HG02759 (cell line): ENCODE data around the gene NUP42.

Experiments
- ATAC-seq: cut with Tn5 transposase; IDR thresholded peaks from one replicate; pipeline ENCODE4 v1.9.1; 2021; ENCODE audit warnings: mild to moderate bottlenecking, moderate library complexity; ENCODE audit not compliant: unreplicated experiment

The NUP42 gene

DNA sequence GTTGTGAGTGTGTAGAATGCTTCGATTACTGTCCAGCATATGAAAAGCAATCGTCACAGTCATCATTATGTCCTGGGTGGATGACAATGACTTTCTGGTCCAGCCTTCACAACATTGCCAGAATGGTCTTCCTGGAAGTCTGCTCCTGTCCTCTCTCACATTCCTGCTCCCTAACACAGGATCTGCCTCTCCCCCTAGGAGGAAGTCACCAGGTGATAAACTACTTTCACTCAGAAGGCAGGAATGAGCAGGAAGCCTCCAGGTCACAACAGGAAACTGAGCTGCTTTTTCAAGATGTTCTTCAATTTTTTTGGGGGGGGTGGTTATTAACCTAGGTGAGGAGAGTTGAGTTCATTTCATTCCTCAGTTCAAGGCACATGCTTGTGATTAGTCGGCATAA, 51.1 kb downstream of the NUP42 start:
- ATAC-seq: no peak

DNA sequence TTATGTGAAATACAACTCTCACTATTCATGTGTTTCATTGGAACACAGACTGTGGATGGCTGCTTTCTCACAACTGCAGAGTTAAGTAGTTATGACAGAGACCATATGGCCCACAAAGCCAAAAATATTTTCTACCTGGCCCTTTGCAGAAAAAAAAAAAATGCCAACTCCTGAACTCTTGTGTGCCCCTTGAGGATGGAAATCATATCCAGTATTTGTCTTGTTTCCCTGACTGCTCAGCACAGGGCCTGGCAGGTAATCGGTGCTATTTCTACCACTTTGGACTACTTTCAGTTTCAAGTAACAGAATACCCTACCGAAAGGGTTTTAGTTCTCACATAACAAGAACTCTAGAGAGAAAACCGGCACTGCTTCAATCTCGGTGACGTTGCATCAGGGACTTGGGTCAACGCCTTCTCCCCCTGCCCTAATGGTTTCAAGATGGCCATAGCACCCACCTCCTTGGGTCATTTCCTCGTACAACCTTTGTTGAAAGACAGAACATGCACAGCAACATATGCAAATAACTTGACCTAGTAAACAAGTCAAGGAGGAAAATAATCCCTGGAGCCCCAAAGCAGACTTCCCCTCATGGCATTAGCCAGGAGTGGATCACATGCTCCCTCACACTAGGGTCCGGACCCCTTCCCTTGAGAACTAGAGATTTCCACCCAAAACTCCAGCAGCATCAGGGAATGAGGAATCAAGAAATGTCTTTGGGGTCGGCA, 52.9 kb downstream of the NUP42 start:
- ATAC-seq: no peak

DNA sequence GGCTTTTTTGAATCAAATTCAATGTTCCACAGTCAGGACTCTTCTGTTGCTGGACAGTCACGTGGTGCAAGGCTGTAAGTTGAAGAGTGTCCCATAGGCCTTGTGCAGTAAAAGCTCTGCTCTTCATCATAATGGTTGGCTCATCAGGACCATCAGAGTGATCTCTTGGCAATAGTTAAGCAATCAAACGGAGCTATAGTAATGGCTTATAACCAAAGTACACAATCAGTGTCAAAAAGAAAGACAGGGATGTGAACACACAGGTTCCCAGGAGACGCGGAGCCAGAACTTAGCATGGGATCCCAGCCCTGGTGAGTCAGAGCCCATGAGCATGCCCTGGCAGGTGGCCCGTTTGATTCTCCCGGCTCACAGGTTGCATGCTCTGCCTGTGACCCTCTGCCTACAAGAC, 54.0 kb downstream of the NUP42 start:
- ATAC-seq: no peak

DNA sequence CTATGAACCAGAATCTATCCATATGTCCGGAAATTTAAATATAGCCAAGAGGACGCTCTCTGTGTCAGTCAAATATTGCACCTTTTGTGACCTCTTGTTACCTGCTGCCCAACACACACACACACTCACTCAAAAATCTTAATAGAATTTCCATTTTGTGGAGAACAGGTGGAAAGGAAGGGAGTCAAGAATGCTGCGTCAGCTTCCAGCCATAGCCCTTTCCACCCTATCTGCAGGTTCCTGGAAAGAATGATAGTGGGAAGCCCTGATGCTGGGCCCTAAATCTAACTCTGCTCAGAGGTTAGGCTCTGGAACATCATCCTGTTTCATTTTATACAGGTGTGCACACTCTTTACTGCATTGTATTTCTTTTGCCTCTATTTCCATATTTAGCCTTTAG, 55.2 kb downstream of the NUP42 start:
- no peak for ATAC-seq

DNA sequence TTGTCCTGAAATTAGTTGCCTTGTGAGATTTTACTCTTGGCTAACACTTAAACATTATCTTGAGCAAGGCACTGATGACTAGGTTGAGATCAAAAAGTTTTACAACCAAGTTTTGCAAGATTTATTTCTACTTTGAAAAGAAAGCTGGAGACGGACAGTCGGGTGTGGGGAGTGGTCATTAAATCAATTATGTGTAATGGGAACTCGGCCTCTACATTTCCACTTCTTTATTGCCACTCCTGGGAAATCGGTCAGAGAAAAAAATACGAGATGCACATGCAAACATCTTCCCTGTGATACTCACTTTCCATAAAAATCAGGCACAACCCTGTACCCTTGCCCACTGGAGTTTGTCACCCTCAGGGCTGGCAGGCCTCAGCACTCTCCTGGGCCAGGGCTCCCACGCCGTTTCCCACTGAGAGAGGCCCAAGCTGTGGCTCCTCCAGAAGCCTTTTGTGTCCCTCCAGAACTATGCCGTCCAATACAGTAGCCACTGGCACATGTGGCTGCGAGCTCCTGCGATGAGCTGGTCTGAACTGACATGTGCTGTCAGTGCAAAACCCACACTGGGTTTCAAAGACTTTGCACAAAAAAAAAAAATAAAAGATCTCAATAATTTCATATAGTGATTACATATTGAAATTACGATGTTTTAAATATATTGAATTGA, 57.3 kb downstream of the NUP42 start:
- ATAC-seq: no peak

DNA sequence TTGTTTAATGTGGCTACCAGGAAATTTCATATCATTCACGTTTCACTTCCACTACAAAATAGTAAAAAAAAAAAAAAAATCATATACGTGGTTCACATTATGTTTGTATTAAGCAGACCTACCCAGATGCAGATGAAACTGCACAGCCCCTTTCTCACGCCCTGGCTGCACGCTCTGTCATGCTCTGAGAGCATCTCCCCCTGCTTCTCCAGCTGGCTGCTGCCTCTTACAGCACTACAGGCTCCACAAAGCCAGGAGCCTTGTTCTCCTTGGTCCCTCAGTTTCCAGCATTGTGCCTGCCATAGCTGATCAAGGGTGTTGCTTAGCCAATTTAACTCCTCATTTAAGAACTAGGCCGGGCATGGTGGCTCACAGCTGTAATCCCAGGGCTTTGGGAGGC, 57.9 kb downstream of the NUP42 start:
- ATAC-seq: no peak

DNA sequence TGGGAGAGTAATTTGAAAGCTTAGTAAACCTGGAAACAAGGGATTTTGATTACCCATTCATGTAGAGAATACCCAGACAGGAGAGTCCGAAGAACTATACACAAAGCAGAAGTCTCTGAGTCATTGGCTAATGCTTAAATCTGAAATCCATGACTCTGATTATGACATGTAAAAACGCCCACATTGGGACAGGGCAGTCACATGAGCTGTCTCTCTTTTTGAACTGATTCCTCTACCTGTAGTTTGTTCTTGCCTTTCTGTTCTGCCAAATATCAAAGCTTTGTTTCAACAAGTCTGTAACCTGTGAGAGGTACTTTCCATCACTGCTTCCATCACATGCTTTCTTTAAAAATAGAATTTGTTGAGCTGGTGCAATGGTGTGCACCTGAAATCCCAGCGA, 60.5 kb downstream of the NUP42 start:
- ATAC-seq: no peak

DNA sequence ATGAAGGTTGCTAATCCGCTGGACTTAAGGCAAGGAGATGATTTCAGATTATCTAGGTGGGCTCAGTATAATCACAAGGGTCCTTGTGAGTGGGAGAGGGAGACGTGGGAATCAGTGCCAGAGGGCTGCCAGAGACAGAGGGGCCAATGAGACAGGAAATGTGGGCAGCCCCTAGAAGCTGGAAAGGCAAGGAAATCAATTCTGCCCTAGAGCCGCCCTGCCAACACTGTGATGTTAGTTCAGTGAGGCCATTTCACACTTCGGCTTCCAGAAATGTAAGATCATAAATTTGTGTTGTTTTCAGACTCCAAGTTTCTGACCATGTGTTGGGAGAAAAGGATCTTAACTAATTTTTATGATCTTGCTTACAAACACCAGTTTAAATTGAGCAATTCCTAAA, 61.1 kb downstream of the NUP42 start:
- no peak for ATAC-seq

DNA sequence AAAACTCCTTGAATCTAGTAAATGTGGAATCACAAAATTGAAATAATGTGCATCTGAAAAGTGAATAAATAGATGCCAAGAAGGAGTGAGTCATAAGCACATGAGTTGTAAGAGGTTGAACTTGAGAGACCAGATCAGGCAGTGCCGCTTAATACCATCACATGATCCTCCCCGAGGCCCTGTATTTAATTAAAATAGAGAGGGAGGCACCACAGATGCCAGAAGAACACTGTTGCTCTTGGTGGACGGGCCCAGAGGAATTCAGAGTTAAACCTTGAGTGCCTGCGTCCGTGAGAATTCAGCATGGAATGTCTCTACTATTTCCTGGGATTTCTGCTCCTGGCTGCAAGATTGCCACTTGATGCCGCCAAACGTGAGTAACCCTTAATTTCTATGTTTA, 64.7 kb downstream of the NUP42 start, which contains the start of gene GPNMB:
Gene GPNMB, plus strand, starts transcription at position 221 of the 400 bp plus-strand sequence. Its CDS starts 83 bp downstream, at position 304.
- ATAC-seq: no peak

DNA sequence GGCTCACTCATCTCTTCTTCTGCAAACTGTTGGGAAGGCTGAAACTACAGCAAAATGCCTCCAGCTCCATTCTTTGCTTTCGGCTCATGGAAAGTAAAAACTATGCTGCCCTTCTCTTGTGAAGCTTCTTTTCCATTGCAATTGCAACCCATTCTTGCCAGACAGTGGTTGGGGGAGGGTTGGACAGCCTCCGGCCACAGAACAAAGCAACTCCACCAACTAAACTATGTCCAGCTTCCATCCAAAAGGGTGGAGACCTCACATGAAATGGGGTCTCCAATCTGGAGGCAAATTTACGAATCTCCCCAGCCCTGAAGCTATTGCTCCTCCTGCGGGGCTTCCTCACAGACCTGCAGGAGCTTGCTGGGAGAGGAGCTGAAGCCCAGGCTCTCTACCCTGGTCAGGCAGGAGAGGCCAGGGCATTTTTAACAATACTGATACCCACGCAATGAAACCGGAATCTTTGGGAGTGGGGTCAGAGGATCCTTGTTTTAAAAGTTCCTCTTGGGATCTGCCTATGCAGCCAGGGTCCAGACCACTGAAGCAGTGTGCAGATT, 65.3 kb downstream of the NUP42 start:
- no peak for ATAC-seq

DNA sequence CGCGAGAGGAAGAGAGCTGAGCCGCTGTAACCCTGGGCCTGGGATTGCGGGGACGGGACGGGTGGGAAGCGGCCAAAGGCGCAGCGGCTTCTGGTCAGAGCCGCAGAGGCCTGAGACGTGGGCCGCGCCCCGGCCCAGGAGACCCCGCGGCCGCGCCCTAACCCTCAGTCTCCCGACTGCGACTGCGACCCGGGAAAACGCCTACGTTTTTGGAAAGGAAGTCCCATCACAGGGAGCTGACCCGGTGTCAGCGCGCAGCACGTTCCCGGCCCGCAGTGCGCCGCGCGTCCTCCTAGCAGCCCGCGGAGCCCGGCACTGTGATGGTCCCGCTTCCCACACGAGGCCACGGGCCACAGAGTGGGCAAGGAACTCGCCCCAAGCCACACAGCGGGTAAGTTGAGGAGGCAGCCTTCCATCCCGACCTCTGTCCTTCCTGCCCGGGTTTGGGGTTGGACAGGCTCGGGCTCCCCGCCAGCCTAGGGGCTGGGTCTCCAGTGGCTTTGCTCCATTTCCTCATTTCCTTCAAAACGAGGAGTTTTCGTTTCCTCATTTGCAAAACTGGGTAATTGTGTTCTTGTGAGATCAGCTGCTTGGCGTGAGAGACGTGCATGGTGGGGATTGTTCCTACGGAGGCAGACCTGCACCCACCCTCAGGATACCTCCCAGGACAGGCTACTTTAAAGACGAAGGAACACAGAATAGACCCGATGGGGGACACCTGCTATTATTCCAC, 65.9 kb downstream of the NUP42 start:
- ATAC-seq: no peak

DNA sequence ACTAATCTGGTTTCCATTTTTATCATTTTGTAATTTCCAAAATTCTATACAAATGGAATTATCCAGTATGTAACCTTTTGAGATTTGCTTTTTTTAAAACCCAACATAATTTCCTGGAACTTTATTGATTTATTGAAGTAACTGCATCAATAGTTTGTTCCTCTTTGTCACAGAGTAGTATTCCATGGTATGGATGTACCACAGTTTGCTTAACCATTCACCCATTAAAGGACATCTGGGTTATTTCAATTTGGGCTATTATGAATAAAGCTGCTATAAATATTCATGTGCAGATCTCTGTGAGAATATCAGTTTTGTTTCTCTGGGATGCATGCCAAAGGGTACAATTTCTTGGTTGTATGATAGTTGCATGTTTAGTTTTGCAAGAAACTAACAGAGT, 67.6 kb downstream of the NUP42 start:
- ATAC-seq: no peak
